WTC11 (cell line): ENCODE measurements around the gene EPN2. TPM values are rescaled to one million over a fixed set of nuclear protein-coding genes. Genes with fewer than 3 reads are reported as not detected.

ENCODE experiments used
- ATAC-seq: fragments of 200-7000 bp; cut with Tn5 transposase; 2 replicates; pipeline ENCODE4 v1.10.0; 2021; ENCODE audit warnings: mild to moderate bottlenecking, moderate library complexity
- CTCF ChIA-PET: fragments of 300-600 bp; sonication (Branson Sonifier 250); formaldehyde crosslinking; loops from one replicate; lab custom pipeline; 2021; ENCODE audit warnings: antibody characterized with exemption; lab: Charles Lee
- POLR2A ChIA-PET: fragments of 350-600 bp; sonication (Branson Sonifier 250); formaldehyde crosslinking; loops from one replicate; lab custom pipeline; 2021; ENCODE audit warnings: antibody characterized with exemption; lab: Charles Lee
- DNase-seq: peaks from one replicate; pipeline ENCODE4 v3.0.0; 2021; ENCODE audit warnings: low spot score
- H3K27ac Mint-ChIP-seq: 2 replicates; pipeline ENCODE4 v1.8.0; 2021; ENCODE audit warnings: mixed read lengths
- H3K27me3 Mint-ChIP-seq: 2 replicates; pipeline ENCODE4 v1.8.0; 2021; ENCODE audit warnings: low read depth, mild to moderate bottlenecking, moderate library complexity, mixed read lengths
- H3K36me3 Mint-ChIP-seq: 2 replicates; pipeline ENCODE4 v1.8.0; 2021; ENCODE audit warnings: mixed read lengths
- H3K4me1 Mint-ChIP-seq: 2 replicates; pipeline ENCODE4 v1.8.0; 2022; ENCODE audit warnings: mixed read lengths
- H3K4me3 Mint-ChIP-seq: 2 replicates; pipeline ENCODE4 v1.8.0; 2021; ENCODE audit warnings: mild to moderate bottlenecking, moderate library complexity, mixed read lengths
- H3K9me3 Mint-ChIP-seq: 2 replicates; pipeline ENCODE4 v1.8.0; 2021; ENCODE audit warnings: mixed read lengths
- ATF2 ChIP-seq: sonication (generic); formaldehyde crosslinking; IDR thresholded peaks from 2 replicates; pipeline ENCODE4 v1.8.1; 2022; ENCODE audit warnings: low read depth, missing genetic modification reagents, borderline replicate concordance
- E2F4 ChIP-seq: sonication (generic); formaldehyde crosslinking; IDR thresholded peaks from 2 replicates; pipeline ENCODE4 v1.8.1; 2022; ENCODE audit warnings: low read depth, mild to moderate bottlenecking, moderate library complexity, missing genetic modification reagents, borderline replicate concordance
- ELF4 ChIP-seq: sonication (generic); formaldehyde crosslinking; IDR thresholded peaks from 2 replicates; pipeline ENCODE4 v1.8.1; 2022; ENCODE audit warnings: low read depth, mild to moderate bottlenecking, moderate library complexity, missing genetic modification reagents
- ESRRA ChIP-seq: sonication (generic); formaldehyde crosslinking; IDR thresholded peaks from 2 replicates; pipeline ENCODE4 v1.8.1; 2022; ENCODE audit warnings: mild to moderate bottlenecking, missing genetic modification reagents, borderline replicate concordance
- FOXJ3 ChIP-seq: sonication (generic); formaldehyde crosslinking; IDR thresholded peaks from 2 replicates; pipeline ENCODE4 v1.9.0; 2021; ENCODE audit warnings: missing genetic modification reagents, mild to moderate bottlenecking, borderline replicate concordance
- GTF2I ChIP-seq: fragments of 250-450 bp; sonication (Bioruptor Pico); conservative IDR thresholded peaks from 2 replicates; pipeline ENCODE4 v1.4.0; 2021; ENCODE audit warnings: mild to moderate bottlenecking
- HMGA2 ChIP-seq: fragments of 250-450 bp; sonication (Bioruptor Pico); IDR thresholded peaks from 2 replicates; pipeline ENCODE4 v1.4.0; 2021; ENCODE audit warnings: mild to moderate bottlenecking, moderate library complexity
- JAZF1 ChIP-seq: fragments of 250-450 bp; sonication (Bioruptor Pico); IDR thresholded peaks from 2 replicates; pipeline ENCODE4 v1.9.0; 2021; ENCODE audit warnings: moderate library complexity, mild to moderate bottlenecking, inconsistent platforms
- JUN ChIP-seq: sonication (generic); formaldehyde crosslinking; IDR thresholded peaks from 2 replicates; pipeline ENCODE4 v1.8.0; 2023; ENCODE audit warnings: mild to moderate bottlenecking, missing genetic modification reagents
- MYBL2 ChIP-seq: sonication (generic); formaldehyde crosslinking; IDR thresholded peaks from 2 replicates; pipeline ENCODE4 v1.8.1; 2023; ENCODE audit warnings: mild to moderate bottlenecking, moderate library complexity, missing genetic modification reagents
- NFATC4 ChIP-seq: fragments of 250-450 bp; sonication (Bioruptor Pico); IDR thresholded peaks from 2 replicates; pipeline ENCODE4 v1.9.0; 2021; ENCODE audit warnings: mild to moderate bottlenecking
- SMAD3 ChIP-seq: sonication (generic); formaldehyde crosslinking; IDR thresholded peaks from 2 replicates; pipeline ENCODE4 v1.8.0; 2022; ENCODE audit warnings: missing genetic modification reagents, mild to moderate bottlenecking, borderline replicate concordance
- SMAD4 ChIP-seq: sonication (generic); formaldehyde crosslinking; IDR thresholded peaks from 2 replicates; pipeline ENCODE4 v1.8.0; 2022; ENCODE audit warnings: mild to moderate bottlenecking, missing genetic modification reagents
- TCF7 ChIP-seq: sonication (generic); formaldehyde crosslinking; IDR thresholded peaks from 2 replicates; pipeline ENCODE4 v1.8.0; 2022; ENCODE audit warnings: mild to moderate bottlenecking, low read depth, missing genetic modification reagents, moderate library complexity
- ZMAT4 ChIP-seq: fragments of 250-450 bp; sonication (Bioruptor Pico); IDR thresholded peaks from 2 replicates; pipeline ENCODE4 v1.9.0; 2021; ENCODE audit warnings: mild to moderate bottlenecking
- ZNF121 ChIP-seq: sonication (generic); formaldehyde crosslinking; IDR thresholded peaks from 2 replicates; pipeline ENCODE4 v1.8.0; 2023; ENCODE audit warnings: missing genetic modification reagents
- ZNF232 ChIP-seq: sonication (generic); formaldehyde crosslinking; IDR thresholded peaks from 2 replicates; pipeline ENCODE4 v1.8.0; 2022; ENCODE audit warnings: mild to moderate bottlenecking, missing genetic modification reagents
- ZNF423 ChIP-seq: fragments of 250-450 bp; sonication (Bioruptor Pico); IDR thresholded peaks from 2 replicates; pipeline ENCODE4 v2.1.2; 2022; ENCODE audit warnings: mild to moderate bottlenecking, moderate library complexity
- total RNA-seq: library from RNA; stranded (reverse); gene quantifications from 3 replicates; pipeline ENCODE4 v1.2.3, GENCODE V29; 2021
- TF ChIP-seq, protein P1 (sequence below): sonication (generic); formaldehyde crosslinking; IDR thresholded peaks from 2 replicates; pipeline ENCODE4 v1.8.1; 2022; ENCODE audit warnings: missing genetic modification reagents, borderline replicate concordance
- TF ChIP-seq, protein P2 (sequence below): sonication (generic); formaldehyde crosslinking; IDR thresholded peaks from 2 replicates; pipeline ENCODE4 v1.8.1; 2023; ENCODE audit warnings: mild to moderate bottlenecking, missing genetic modification reagents
- TF ChIP-seq, protein P3 (sequence below): sonication (generic); formaldehyde crosslinking; IDR thresholded peaks from 2 replicates; pipeline ENCODE4 v1.8.0; 2022; ENCODE audit warnings: mild to moderate bottlenecking, missing genetic modification reagents

The EPN2 gene
- total RNA-seq, 1 experiment from 2014 or later: 48.8 TPM

DNA sequence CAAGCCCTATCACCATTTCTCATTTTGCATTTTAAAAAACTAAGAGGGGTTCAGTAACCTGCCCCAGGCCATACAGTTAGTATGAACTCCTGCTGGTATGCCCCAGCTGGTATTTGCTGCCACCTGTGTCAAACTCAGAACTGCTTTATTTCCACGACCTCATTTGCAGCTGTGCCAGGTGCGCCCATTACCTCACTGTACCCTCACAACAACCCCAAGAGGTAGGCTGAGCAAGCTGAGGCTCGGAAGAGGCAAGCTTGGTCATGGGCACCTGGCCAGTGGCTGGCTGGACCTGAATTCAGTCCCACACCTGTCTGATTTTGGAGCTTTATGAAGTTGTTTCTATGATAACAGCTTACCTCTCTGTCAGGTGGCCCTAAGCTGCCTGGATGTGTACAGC is 7.6 kb downstream of the EPN2 start:
- Mint-ChIP-seq H3K27ac (no peak overlapping the region), H3K9me3 (no peaks in the 10 kb centered on the region), H3K4me3 (no peak overlapping the region)
- CTCF ChIA-PET: interaction anchor here (1.0 to 2.0 kb wide), 2 partner anchors 93 to 518 kb away, joined by 3 to 8 read pairs; no protein-coding TSS in a partner anchor
- no peak for ATAC-seq
- TF ChIP-seq FOXJ3 (CRISPR knock-in tag): no peak
- TF ChIP-seq, all 79 proteins: peak for 0
- Mint-ChIP-seq H3K4me1 (peaks cover 46% of the 10 kb centered on the region), H3K27me3 (no peaks in the 10 kb centered on the region), H3K36me3 (peaks cover 7% of the 10 kb centered on the region; the same call in 1 of the 2 replicates)
- POLR2A ChIA-PET: interaction anchor here (0.7 kb wide), 1 partner anchor 44 kb away, joined by 3 read pairs; no protein-coding TSS in a partner anchor
- no peak for DNase-seq

DNA sequence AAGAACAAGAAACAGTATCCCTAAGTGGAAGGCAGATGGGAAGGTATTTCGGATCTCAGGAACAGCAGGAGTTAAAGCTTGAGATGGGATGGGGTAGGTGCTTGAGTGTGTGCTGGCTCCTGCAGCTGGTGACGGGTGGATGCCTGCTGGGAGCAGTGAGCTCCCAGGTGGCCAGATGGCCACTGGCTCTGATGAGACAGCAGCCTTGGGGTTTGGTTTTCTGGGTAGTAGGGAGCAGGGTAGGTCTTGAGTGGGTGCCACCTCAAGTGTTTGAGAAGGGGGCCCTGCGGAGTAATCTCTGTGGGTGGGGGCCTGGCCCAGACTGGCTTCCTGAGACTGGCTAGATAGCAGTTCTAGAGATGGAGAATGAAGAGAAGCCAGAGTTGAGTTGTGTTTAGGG is 10.3 kb downstream of the EPN2 start:
- POLR2A ChIA-PET: interaction anchor here (1.1 kb wide), 1 partner anchor 9 kb away, joined by 3 read pairs; no protein-coding TSS in a partner anchor
- CTCF ChIA-PET: interaction anchor here (0.8 to 1.8 kb wide), 8 partner anchors 9 to 116 kb away, joined by 3 to 7 read pairs (median 3); no protein-coding TSS in a partner anchor
- peak overlapping the region; percentile 46 for H3K27ac Mint-ChIP-seq
- no peak for ATAC-seq
- peaks cover under 1% of the 10 kb centered on the region; the same call in 1 of the 2 replicates for H3K9me3 Mint-ChIP-seq
- DNase-seq: no peak
- no peak overlapping the region for H3K4me3 Mint-ChIP-seq
- TF ChIP-seq ZNF423 (CRISPR knock-in tag) (peak; percentile 46; the same call in 1 of the 2 replicates), SMAD3 (CRISPR knock-in tag) (no peak)
- peaks cover 34% of the 10 kb centered on the region for H3K4me1 Mint-ChIP-seq
- no peaks in the 10 kb centered on the region for H3K27me3 Mint-ChIP-seq
- peaks cover 6% of the 10 kb centered on the region for H3K36me3 Mint-ChIP-seq

- ATAC-seq: no peak
- CTCF ChIA-PET: interaction anchor here (0.6 to 2.5 kb wide), 8 partner anchors 11 to 91 kb away, joined by 3 to 8 read pairs (median 3); no protein-coding TSS in a partner anchor
These were observed 11.2 kb downstream of the EPN2 start for GRCh38 chr17:19248151-19248927.

GRCh38 chr17:19248928-19249574 is 11.9 kb downstream of the EPN2 start:
- CTCF ChIA-PET: interaction anchor here (0.5 to 2.5 kb wide), 5 partner anchors 10 to 743 kb away, joined by 3 to 8 read pairs (median 4); no protein-coding TSS in a partner anchor
- peaks cover 8% of the 10 kb centered on the region for H3K9me3 Mint-ChIP-seq
- peak overlapping the region; percentile 63; the same call in 1 of the 2 replicates for H3K27ac Mint-ChIP-seq
- DNase-seq (no peak), ATAC-seq (no peak)
- POLR2A ChIA-PET: no interaction called here
- H3K36me3 Mint-ChIP-seq: peaks cover 16% of the 10 kb centered on the region
- H3K4me1 Mint-ChIP-seq: peaks cover 29% of the 10 kb centered on the region
- H3K4me3 Mint-ChIP-seq: no peak overlapping the region
- H3K27me3 Mint-ChIP-seq: no peaks in the 10 kb centered on the region
- no peak for TF ChIP-seq SMAD4
- no peak for TF ChIP-seq NFATC4 (CRISPR knock-in tag)
- TF ChIP-seq, protein P1, sequence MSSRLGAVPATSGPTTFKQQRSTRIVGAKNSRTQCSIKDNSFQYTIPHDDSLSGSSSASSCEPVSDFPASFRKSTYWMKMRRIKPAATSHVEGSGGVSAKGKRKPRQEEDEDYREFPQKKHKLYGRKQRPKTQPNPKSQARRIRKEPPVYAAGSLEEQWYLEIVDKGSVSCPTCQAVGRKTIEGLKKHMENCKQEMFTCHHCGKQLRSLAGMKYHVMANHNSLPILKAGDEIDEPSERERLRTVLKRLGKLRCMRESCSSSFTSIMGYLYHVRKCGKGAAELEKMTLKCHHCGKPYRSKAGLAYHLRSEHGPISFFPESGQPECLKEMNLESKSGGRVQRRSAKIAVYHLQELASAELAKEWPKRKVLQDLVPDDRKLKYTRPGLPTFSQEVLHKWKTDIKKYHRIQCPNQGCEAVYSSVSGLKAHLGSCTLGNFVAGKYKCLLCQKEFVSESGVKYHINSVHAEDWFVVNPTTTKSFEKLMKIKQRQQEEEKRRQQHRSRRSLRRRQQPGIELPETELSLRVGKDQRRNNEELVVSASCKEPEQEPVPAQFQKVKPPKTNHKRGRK: no peak
- TF ChIP-seq JAZF1 (CRISPR knock-in tag): no peak
- TF ChIP-seq TCF7 (CRISPR knock-in tag): no peak
- TF ChIP-seq ZNF232: no peak
- TF ChIP-seq ZMAT4 (CRISPR knock-in tag): no peak
- TF ChIP-seq, protein P2, sequence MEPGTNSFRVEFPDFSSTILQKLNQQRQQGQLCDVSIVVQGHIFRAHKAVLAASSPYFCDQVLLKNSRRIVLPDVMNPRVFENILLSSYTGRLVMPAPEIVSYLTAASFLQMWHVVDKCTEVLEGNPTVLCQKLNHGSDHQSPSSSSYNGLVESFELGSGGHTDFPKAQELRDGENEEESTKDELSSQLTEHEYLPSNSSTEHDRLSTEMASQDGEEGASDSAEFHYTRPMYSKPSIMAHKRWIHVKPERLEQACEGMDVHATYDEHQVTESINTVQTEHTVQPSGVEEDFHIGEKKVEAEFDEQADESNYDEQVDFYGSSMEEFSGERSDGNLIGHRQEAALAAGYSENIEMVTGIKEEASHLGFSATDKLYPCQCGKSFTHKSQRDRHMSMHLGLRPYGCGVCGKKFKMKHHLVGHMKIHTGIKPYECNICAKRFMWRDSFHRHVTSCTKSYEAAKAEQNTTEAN: no peak
- no peak for TF ChIP-seq E2F4 (CRISPR knock-in tag)
- TF ChIP-seq HMGA2 (CRISPR knock-in tag): no peak
- TF ChIP-seq ZNF121 (CRISPR knock-in tag): no peak
- TF ChIP-seq, protein P3, sequence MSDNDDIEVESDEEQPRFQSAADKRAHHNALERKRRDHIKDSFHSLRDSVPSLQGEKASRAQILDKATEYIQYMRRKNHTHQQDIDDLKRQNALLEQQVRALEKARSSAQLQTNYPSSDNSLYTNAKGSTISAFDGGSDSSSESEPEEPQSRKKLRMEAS (CRISPR knock-in tag): no peak
- no peak for TF ChIP-seq MYBL2

More at GRCh38 chr17:19248151-19248927, 11.2 kb downstream of the EPN2 start:
- peak overlapping the region; percentile 13; the same call in 1 of the 2 replicates for H3K27ac Mint-ChIP-seq
- peaks cover 29% of the 10 kb centered on the region for H3K4me1 Mint-ChIP-seq
- peaks cover 8% of the 10 kb centered on the region for H3K9me3 Mint-ChIP-seq
- no peak for DNase-seq
- no peak overlapping the region for H3K4me3 Mint-ChIP-seq
- H3K36me3 Mint-ChIP-seq: peaks cover 14% of the 10 kb centered on the region
- H3K27me3 Mint-ChIP-seq: no peaks in the 10 kb centered on the region
- POLR2A ChIA-PET: no interaction called here
- TF ChIP-seq ELF4 (CRISPR knock-in tag) (no peak), ATF2 (no peak), JUN (no peak), ESRRA (CRISPR knock-in tag) (no peak), GTF2I (CRISPR knock-in tag) (no peak)
